Activated B cell treated with CpG ODN at 0.5 μM for 24 hours (primary cell): ENCODE results near the gene LY6G5C. TPM values are rescaled to one million over a fixed set of nuclear protein-coding genes. Genes with fewer than 3 reads are reported as not detected.

Source experiments
- ATAC-seq: fragments of 200-7000 bp; cut with Tn5 transposase; one replicate; pipeline ENCODE4 v1.10.0; 2021; ENCODE audit warnings: low read depth, mild to moderate bottlenecking, moderate library complexity
- CTCF ChIA-PET: fragments of 350-600 bp; sonication (Branson Sonifier 250); formaldehyde crosslinking; loops from one replicate; lab custom pipeline; 2021; ENCODE audit warnings: antibody characterized with exemption; lab: Charles Lee
- POLR2A ChIA-PET: fragments of 350-600 bp; sonication (Branson Sonifier 250); formaldehyde crosslinking; loops from one replicate; lab custom pipeline; 2021; ENCODE audit warnings: antibody characterized with exemption; lab: Charles Lee
- DNase-seq: peaks from one replicate; pipeline ENCODE4 v3.0.0; 2022
- H3K27ac Mint-ChIP-seq: one replicate; pipeline ENCODE4 v1.8.0; 2020; ENCODE audit warnings: mixed read lengths
- H3K27me3 Mint-ChIP-seq: one replicate; pipeline ENCODE4 v1.8.0; 2021; ENCODE audit warnings: mixed read lengths
- H3K36me3 Mint-ChIP-seq: one replicate; pipeline ENCODE4 v1.8.0; 2021; ENCODE audit warnings: low read depth, mixed read lengths
- H3K4me1 Mint-ChIP-seq: one replicate; pipeline ENCODE4 v1.8.0; 2021; ENCODE audit warnings: mixed read lengths
- H3K4me3 Mint-ChIP-seq: one replicate; pipeline ENCODE4 v1.8.0; 2020; ENCODE audit warnings: mild to moderate bottlenecking, mixed read lengths
- H3K9me3 Mint-ChIP-seq: one replicate; pipeline ENCODE4 v1.8.0; 2020; ENCODE audit warnings: mixed read lengths
- CTCF ChIP-seq: fragments of 200-600 bp; IDR thresholded peaks from one replicate; pipeline ENCODE4 v1.8.0; 2022; ENCODE audit warnings: antibody characterized with exemption, mild to moderate bottlenecking
- intact Hi-C: fragments of 100-400 bp; cut with micrococcal nuclease; formaldehyde crosslinking; loops from one replicate; pipeline ENCODE4 v1.15.1; 2024
- total RNA-seq: library from RNA; stranded (reverse); gene quantifications from 2 replicates; pipeline ENCODE4 v1.2.3, GENCODE V29; 2022

The LY6G5C gene
- total RNA-seq, 1 donor from 2014 or later, result 0.73 TPM

GRCh38 chr6:31706599-31706998, 25.7 kb upstream of the LY6G5C start, which contains the start of gene LY6G6F:
TSS of gene LY6G6F (plus strand) at chr6:31706866. CDS start at chr6:31706907, 41 bp downstream.
- CTCF ChIA-PET, result no interaction called here
- Mint-ChIP-seq H3K27me3 (no peaks in the 10 kb centered on the region), H3K4me3 (no peak within 1 kb of the TSS), H3K9me3 (no peaks in the 10 kb centered on the region), H3K27ac (no peak within 1 kb of the TSS), H3K4me1 (peaks cover 28% of the 10 kb centered on the region), H3K36me3 (peaks cover 10% of the 10 kb centered on the region)
- ATAC-seq, result no peak
- POLR2A ChIA-PET, result interaction anchor here (0.6 to 0.7 kb wide), 2 partner anchors 10 to 68 kb away, joined by 3 to 5 read pairs; no protein-coding TSS in a partner anchor
- intact Hi-C loops, result no loop called here
- no peak for DNase-seq
- TF ChIP-seq CTCF, result no peak

GRCh38 chr6:31705931-31706330, 25.1 kb upstream of the LY6G5C start:
- DNase-seq, result no peak
- TF ChIP-seq CTCF, result no peak
- Mint-ChIP-seq H3K4me1 (peaks cover 30% of the 10 kb centered on the region), H3K9me3 (no peaks in the 10 kb centered on the region), H3K27ac (no peak overlapping the region), H3K27me3 (no peaks in the 10 kb centered on the region), H3K4me3 (no peak overlapping the region), H3K36me3 (peaks cover 16% of the 10 kb centered on the region)
- intact Hi-C loops, result no loop called here
- ChIA-PET POLR2A (interaction anchor here (0.6 kb wide), 1 partner anchor 84 kb away, joined by 5 read pairs; no protein-coding TSS in a partner anchor), CTCF (no interaction called here)
- no peak for ATAC-seq

- ATAC-seq (peak; percentile 93), DNase-seq (peak; percentile 94)
- peak within 1 kb of the TSS; percentile 99 for H3K4me3 Mint-ChIP-seq
- ChIA-PET POLR2A (interaction anchor here (0.5 to 4.1 kb wide), 49 partner anchors 8 to 1586 kb away, joined by 3 to 32 read pairs (median 5); partner anchors contain the start of genes BAG6, C6orf47, CLIC1 and CSNK2B), CTCF (interaction anchor here (1.0 to 1.5 kb wide), 3 partner anchors 26 to 184 kb away, joined by 3 to 5 read pairs (median 3); partner anchors contain the start of gene BAG6)
- H3K4me1 Mint-ChIP-seq, result peaks cover 28% of the 10 kb centered on the region
- no peak for TF ChIP-seq CTCF
- peaks cover 32% of the 10 kb centered on the region for H3K36me3 Mint-ChIP-seq
- intact Hi-C loops, result loop anchor here (1.0 to 2.0 kb wide), 9 partner anchors 22 to 156 kb away; partner anchors contain the start of genes BAG6, HSPA1B, LY6G5C and NFKBIL1
- peak within 1 kb of the TSS; percentile 89 for H3K27ac Mint-ChIP-seq
- no peaks in the 10 kb centered on the region for H3K27me3 Mint-ChIP-seq
- H3K9me3 Mint-ChIP-seq, result no peaks in the 10 kb centered on the region
Observed at GRCh38 chr6:31702819-31703716, 22.2 kb upstream of the LY6G5C start, which contains the start of gene ABHD16A. TSS of gene ABHD16A (minus strand) at chr6:31703324. CDS start at chr6:31703281, 43 bp downstream.

GRCh38 chr6:31702405-31702818, 21.5 kb upstream of the LY6G5C start:
- CTCF ChIA-PET, result interaction anchor here (1.0 to 1.5 kb wide), 2 partner anchors 50 to 185 kb away, joined by 3 to 5 read pairs; partner anchors contain the start of gene BAG6
- POLR2A ChIA-PET, result interaction anchor here (0.5 to 4.1 kb wide), 28 partner anchors 7 to 1569 kb away, joined by 3 to 32 read pairs (median 6); partner anchors contain the start of genes BAG6, CLIC1, DDAH2 and EHMT2
- Mint-ChIP-seq H3K4me1 (peaks cover 28% of the 10 kb centered on the region), H3K27ac (peak overlapping the region; percentile 89), H3K9me3 (no peaks in the 10 kb centered on the region), H3K27me3 (no peaks in the 10 kb centered on the region), H3K36me3 (peaks cover 38% of the 10 kb centered on the region), H3K4me3 (peak overlapping the region; percentile 99)
- intact Hi-C loops, result loop anchor here (2.0 kb wide), 1 partner anchor 22 kb away; the partner anchor contains the start of gene LY6G5C
- no peak for TF ChIP-seq CTCF
- DNase-seq, result no peak
- no peak for ATAC-seq
